Mesendoderm (in vitro differentiated cells): Measurements from ENCODE around the gene AGAP1.

Experiments
- DNase-seq: peaks from one replicate; pipeline ENCODE4 v3.0.0; 2013
- H2AK5ac ChIP-seq: 2 replicates; pipeline ENCODE4 v1.6.1; 2013; ENCODE audit warnings: low read length, inconsistent platforms
- H2BK120ac ChIP-seq: 2 replicates; pipeline ENCODE4 v1.6.1; 2013; ENCODE audit warnings: low read depth, mild to moderate bottlenecking, low read length, moderate library complexity, mixed read lengths
- H2BK15ac ChIP-seq: replicated peaks from 2 replicates; pipeline ENCODE4 v1.6.1; 2013; ENCODE audit warnings: low read depth, mild to moderate bottlenecking, moderate library complexity
- H2BK5ac ChIP-seq: 2 replicates; pipeline ENCODE4 v1.6.1; 2013; ENCODE audit warnings: low read length, inconsistent platforms
- H3K18ac ChIP-seq: 2 replicates; pipeline ENCODE4 v1.6.1; 2013; ENCODE audit warnings: mild to moderate bottlenecking, low read length, mixed read lengths
- H3K23ac ChIP-seq: one replicate; pipeline ENCODE4 v1.6.1; 2013; ENCODE audit warnings: low read length
- H3K27ac ChIP-seq: 2 replicates; pipeline ENCODE4 v1.5.1; 2013; ENCODE audit warnings: low read depth, mild to moderate bottlenecking, inconsistent platforms, low read length, moderate library complexity
- H3K27me3 ChIP-seq: 2 replicates; pipeline ENCODE4 v1.6.1; 2013; ENCODE audit warnings: low read length, control low read depth, mild to moderate bottlenecking, inconsistent platforms; ENCODE audit not compliant: insufficient read depth, poor library complexity
- H3K36me3 ChIP-seq: 2 replicates; pipeline ENCODE4 v1.6.1; 2013; ENCODE audit warnings: low read length, inconsistent platforms; ENCODE audit not compliant: control insufficient read depth, insufficient read depth
- H3K4ac ChIP-seq: one replicate; pipeline ENCODE4 v1.6.1; 2013; ENCODE audit warnings: low read depth, mild to moderate bottlenecking, low read length, moderate library complexity
- H3K4me1 ChIP-seq: 2 replicates; pipeline ENCODE4 v1.6.1; 2013; ENCODE audit warnings: low read depth, low read length, inconsistent platforms; ENCODE audit not compliant: control insufficient read depth
- H3K4me2 ChIP-seq: 2 replicates; pipeline ENCODE4 v1.6.1; 2013; ENCODE audit warnings: low read length
- H3K4me3 ChIP-seq: 2 replicates; pipeline ENCODE4 v1.5.1; 2013; ENCODE audit warnings: mild to moderate bottlenecking, low read length
- H3K56ac ChIP-seq: one replicate; pipeline ENCODE4 v1.6.1; 2013; ENCODE audit warnings: low read length
- H3K79me1 ChIP-seq: 2 replicates; pipeline ENCODE4 v1.6.1; 2013; ENCODE audit warnings: low read length, inconsistent platforms
- H3K79me2 ChIP-seq: 2 replicates; pipeline ENCODE4 v1.6.1; 2013; ENCODE audit warnings: mild to moderate bottlenecking, low read length; ENCODE audit not compliant: control insufficient read depth, insufficient read depth
- H3K9ac ChIP-seq: 2 replicates; pipeline ENCODE4 v1.6.1; 2013; ENCODE audit warnings: low read length, inconsistent platforms
- H4K5ac ChIP-seq: one replicate; pipeline ENCODE4 v1.6.1; 2013; ENCODE audit warnings: low read length
- H4K8ac ChIP-seq: one replicate; pipeline ENCODE4 v1.6.1; 2013; ENCODE audit warnings: low read depth, mild to moderate bottlenecking, control low read depth, low read length, moderate library complexity
- WGBS: extraction: QIAGEN DNeasy Blood & Tissue Kit; methylation state at CpG from one replicate; pipeline ENCODE4 v1.1.7; 2013; ENCODE audit warnings: low lambda C conversion rate, missing lambda C conversion rate; ENCODE audit not compliant: insufficient coverage; ENCODE audit errors: extremely low coverage; 5-methylcytosine and 5-hydroxymethylcytosine counted together

The AGAP1 gene

DNA sequence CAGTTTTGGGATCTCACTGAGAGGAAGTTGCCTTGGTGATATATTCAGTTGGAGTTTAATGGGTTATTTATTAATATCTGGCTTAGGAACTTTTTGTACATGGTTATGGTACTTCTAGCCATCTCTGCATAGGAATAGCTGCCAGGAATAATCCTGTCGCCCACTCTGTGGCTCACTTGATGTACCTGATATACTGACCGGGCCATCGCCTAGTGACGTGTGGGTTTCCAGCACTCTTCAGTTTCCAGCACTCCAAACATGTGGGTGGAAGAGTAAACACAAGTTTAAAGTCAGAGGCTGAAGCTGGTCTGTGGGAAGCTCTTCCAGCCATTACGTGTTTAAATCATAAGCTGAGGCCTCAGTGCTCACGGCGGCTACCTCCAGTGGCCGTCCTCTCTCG lies 44.3 kb upstream of the AGAP1 start:
- Histone ChIP-seq H3K79me1 (no peaks in the 10 kb centered on the region), H4K5ac (no peak overlapping the region), H3K79me2 (no peaks in the 10 kb centered on the region), H2BK15ac (no peak overlapping the region), H4K8ac (no peak overlapping the region), H3K27me3 (no peaks in the 10 kb centered on the region), H3K9ac (no peak overlapping the region), H2BK5ac (no peak overlapping the region), H3K4ac (no peak overlapping the region), H3K56ac (no peak overlapping the region), H3K4me1 (no peaks in the 10 kb centered on the region), H3K4me3 (no peak overlapping the region), H3K23ac (no peak overlapping the region), H3K27ac (no peak overlapping the region), H2AK5ac (no peak overlapping the region), H3K36me3 (no peaks in the 10 kb centered on the region), H2BK120ac (no peak overlapping the region), H3K18ac (no peak overlapping the region), H3K4me2 (no peak overlapping the region)
- no CpG with 5 or more reads among the region's 9 CpGs for WGBS
- DNase-seq = no peak

GRCh38 chr2:235453605-235454151 lies 40.2 kb upstream of the AGAP1 start:
- Histone ChIP-seq H2AK5ac (no peak overlapping the region), H3K79me2 (no peaks in the 10 kb centered on the region), H2BK15ac (no peak overlapping the region), H3K56ac (no peak overlapping the region), H3K27ac (no peak overlapping the region), H3K9ac (no peak overlapping the region), H4K8ac (no peak overlapping the region), H3K4ac (no peak overlapping the region), H3K36me3 (no peaks in the 10 kb centered on the region), H3K4me1 (no peaks in the 10 kb centered on the region), H3K4me3 (no peak overlapping the region), H3K79me1 (no peaks in the 10 kb centered on the region), H2BK5ac (no peak overlapping the region), H3K23ac (no peak overlapping the region), H3K18ac (no peak overlapping the region), H3K27me3 (no peaks in the 10 kb centered on the region), H4K5ac (no peak overlapping the region), H2BK120ac (no peak overlapping the region), H3K4me2 (no peak overlapping the region)
- DNase-seq = no peak
- no CpG with 5 or more reads among the region's 6 CpGs for WGBS

DNA sequence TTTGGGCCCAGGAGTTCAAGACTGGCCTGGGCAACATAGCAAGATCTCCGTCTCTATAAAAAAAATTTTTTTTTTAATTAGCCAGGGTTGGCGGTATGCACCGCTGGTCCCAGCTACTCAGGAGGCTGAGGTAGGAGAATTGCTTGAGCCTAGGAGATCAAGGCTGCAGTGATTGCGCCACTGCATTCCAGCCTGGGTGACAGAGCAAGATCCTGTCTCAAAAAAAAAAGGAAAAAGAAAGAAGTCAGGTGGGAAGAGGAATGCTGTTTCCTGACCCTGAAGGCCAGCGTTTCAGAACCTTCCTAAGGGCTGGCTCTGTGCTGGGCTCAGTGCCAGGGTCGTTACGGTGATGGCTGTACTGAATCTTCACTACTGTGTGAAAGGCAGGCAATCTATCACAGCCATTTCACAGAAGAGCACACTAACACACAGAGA lies 35.0 kb upstream of the AGAP1 start:
- WGBS = no CpG with 5 or more reads among the region's 7 CpGs

GRCh38 chr2:235460548-235461047 lies 33.2 kb upstream of the AGAP1 start:
- Histone ChIP-seq H3K23ac (no peak overlapping the region), H3K56ac (no peak overlapping the region), H3K9ac (no peak overlapping the region), H3K27ac (no peak overlapping the region), H3K27me3 (no peaks in the 10 kb centered on the region), H3K4ac (no peak overlapping the region), H2BK120ac (no peak overlapping the region), H3K4me3 (no peak overlapping the region), H3K4me1 (no peaks in the 10 kb centered on the region), H3K4me2 (no peak overlapping the region), H3K79me1 (no peaks in the 10 kb centered on the region), H3K36me3 (no peaks in the 10 kb centered on the region), H2BK15ac (no peak overlapping the region), H4K8ac (no peak overlapping the region), H2AK5ac (no peak overlapping the region), H2BK5ac (no peak overlapping the region), H4K5ac (no peak overlapping the region), H3K18ac (no peak overlapping the region), H3K79me2 (no peaks in the 10 kb centered on the region)
- no CpG with 5 or more reads among the region's 8 CpGs for WGBS
- peak; percentile 39 for DNase-seq

More for the DNA sequence above, 35.0 kb upstream of the AGAP1 start:
- Histone ChIP-seq H3K4me2 (no peak overlapping the region), H4K8ac (no peak overlapping the region), H3K36me3 (no peaks in the 10 kb centered on the region), H3K23ac (no peak overlapping the region), H3K27me3 (no peaks in the 10 kb centered on the region), H3K9ac (no peak overlapping the region), H4K5ac (no peak overlapping the region), H3K79me2 (no peaks in the 10 kb centered on the region), H3K4ac (no peak overlapping the region), H2BK5ac (no peak overlapping the region), H2BK120ac (no peak overlapping the region), H3K27ac (no peak overlapping the region), H3K4me1 (no peaks in the 10 kb centered on the region), H3K4me3 (no peak overlapping the region), H3K18ac (no peak overlapping the region), H2AK5ac (no peak overlapping the region), H2BK15ac (no peak overlapping the region), H3K79me1 (no peaks in the 10 kb centered on the region), H3K56ac (no peak overlapping the region)
- peak; percentile 70 for DNase-seq

DNA sequence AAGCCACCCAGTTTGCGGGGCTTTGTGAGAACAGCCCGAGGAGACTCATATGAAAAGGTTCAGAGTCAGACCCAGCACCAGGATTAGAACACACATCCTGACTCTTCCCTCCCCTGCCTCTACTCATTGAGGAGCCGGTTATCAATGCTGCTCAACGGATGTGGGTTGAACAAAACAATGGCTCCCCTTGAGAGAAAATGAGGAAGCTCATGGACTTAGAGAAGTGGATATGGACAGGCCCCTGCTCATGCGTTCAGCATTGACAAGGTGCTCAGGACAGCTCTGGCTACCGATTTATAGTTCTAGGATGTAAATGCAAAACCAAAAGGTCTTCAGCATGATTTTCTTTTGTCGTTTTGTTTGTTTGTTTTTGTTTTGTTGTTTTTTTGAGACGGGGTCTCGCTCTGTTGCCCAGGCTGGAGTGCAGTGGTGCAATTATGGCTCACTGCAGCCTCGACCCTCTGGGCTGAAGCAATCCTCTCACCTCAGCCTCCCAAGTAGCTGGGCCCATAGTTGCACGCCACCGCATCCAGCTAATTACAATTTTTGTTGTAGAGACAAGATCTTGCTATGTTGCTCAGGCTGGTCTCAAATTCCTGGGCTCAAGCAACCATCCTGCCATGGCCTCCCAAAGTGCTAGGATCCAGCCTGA lies 32.0 kb upstream of the AGAP1 start:
- Histone ChIP-seq H2BK120ac (no peak overlapping the region), H3K4me3 (no peak overlapping the region), H2BK5ac (no peak overlapping the region), H3K56ac (no peak overlapping the region), H2AK5ac (no peak overlapping the region), H4K8ac (no peak overlapping the region), H3K27ac (no peak overlapping the region), H4K5ac (no peak overlapping the region), H3K4me2 (no peak overlapping the region), H2BK15ac (no peak overlapping the region), H3K9ac (no peak overlapping the region), H3K23ac (no peak overlapping the region), H3K27me3 (no peaks in the 10 kb centered on the region), H3K79me2 (no peaks in the 10 kb centered on the region), H3K18ac (no peak overlapping the region), H3K36me3 (no peaks in the 10 kb centered on the region), H3K79me1 (no peaks in the 10 kb centered on the region), H3K4me1 (no peaks in the 10 kb centered on the region), H3K4ac (no peak overlapping the region)
- no CpG with 5 or more reads among the region's 12 CpGs for WGBS
- DNase-seq = no peak

DNA sequence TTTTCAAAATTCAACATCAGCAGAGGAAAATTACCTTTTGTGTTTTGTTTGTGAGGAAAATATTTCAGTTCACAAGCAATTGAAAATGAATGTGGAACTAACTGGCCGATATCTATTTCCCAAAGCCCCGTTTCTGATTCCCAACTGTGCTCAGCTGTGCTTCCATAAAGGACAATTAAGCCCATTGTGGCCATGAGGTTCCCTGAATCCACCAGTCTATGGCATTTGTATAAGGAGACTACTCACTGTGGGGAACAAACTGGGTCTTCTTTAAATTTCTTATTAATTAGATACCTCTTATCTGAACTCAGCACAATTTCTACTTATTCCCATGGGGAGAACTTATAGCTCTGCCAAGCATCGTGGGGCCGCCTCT lies 31.4 kb upstream of the AGAP1 start:
- H3K4me3 ChIP-seq = no peak overlapping the region
- H3K36me3 ChIP-seq = no peaks in the 10 kb centered on the region
- H2BK120ac ChIP-seq = no peak overlapping the region
- no peak overlapping the region for H4K8ac ChIP-seq
- no peak for DNase-seq
- H3K4me2 ChIP-seq = no peak overlapping the region
- no peak overlapping the region for H4K5ac ChIP-seq
- H3K27me3 ChIP-seq = no peaks in the 10 kb centered on the region
- no peak overlapping the region for H3K4ac ChIP-seq
- H2BK15ac ChIP-seq = no peak overlapping the region
- no CpG with 5 or more reads among the region's 4 CpGs for WGBS
- H2BK5ac ChIP-seq = no peak overlapping the region
- no peaks in the 10 kb centered on the region for H3K79me2 ChIP-seq
- no peak overlapping the region for H3K23ac ChIP-seq
- H3K4me1 ChIP-seq = no peaks in the 10 kb centered on the region
- H3K18ac ChIP-seq = no peak overlapping the region
- H3K27ac ChIP-seq = no peak overlapping the region
- no peak overlapping the region for H3K56ac ChIP-seq
- no peaks in the 10 kb centered on the region for H3K79me1 ChIP-seq
- H2AK5ac ChIP-seq = no peak overlapping the region
- no peak overlapping the region for H3K9ac ChIP-seq
